GM12874 (cell line): Measurements from ENCODE around the gene SURF4.
A peak's percentile ranks its signal among the peaks of the same experiment; 100 is the strongest.

ENCODE experiments used
- CTCF ChIP-seq: IDR thresholded peaks from 2 replicates; pipeline ENCODE4 v1.5.1; 2011; ENCODE audit warnings: low read depth, mild to moderate bottlenecking, control low read depth, low read length, moderate library complexity; ENCODE audit not compliant: insufficient read depth

The SURF4 gene

GRCh38 chr9:133332381-133332730 lies 43.5 kb downstream of the SURF4 start:
- no peak for TF ChIP-seq CTCF

DNA sequence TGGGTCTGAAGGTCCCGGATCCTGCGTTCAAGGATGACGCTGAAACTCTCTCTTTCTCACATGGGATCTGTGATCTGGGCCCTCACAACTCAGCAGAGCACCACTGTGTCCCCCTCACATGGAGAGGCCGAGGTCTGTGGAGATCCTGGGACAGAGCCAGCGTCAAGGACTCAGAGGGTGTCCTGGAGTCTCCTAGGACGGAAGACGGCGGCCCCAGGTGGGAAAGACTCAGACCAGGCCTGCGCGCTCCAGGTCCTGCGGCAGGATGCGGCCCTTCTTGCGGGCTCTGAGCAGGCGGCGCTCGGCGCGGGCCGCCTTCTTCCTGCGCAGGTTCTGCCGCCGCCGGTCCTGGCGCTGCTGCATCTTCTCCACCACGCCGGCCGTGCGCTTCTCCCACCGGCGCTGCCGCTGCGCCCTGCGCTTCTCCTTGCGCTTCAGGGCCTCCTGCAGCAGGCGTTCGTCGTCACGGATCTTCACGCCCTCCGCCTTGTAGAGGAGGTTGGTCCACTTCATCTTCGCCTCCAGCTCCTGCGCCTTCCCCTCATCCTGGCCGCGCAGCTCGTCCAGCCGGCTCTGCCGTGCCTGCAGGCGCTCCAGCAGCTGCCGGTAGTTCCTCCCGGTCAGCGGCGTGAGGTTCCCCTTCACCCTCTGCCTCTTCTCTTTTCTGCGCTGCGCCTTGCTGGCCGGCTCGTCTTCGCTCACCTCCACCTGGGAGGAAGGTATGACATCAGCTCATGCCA lies 44.0 kb downstream of the SURF4 start:
- no peak for TF ChIP-seq CTCF

GRCh38 chr9:133331221-133331620 lies 44.6 kb downstream of the SURF4 start:
- no peak for TF ChIP-seq CTCF

DNA sequence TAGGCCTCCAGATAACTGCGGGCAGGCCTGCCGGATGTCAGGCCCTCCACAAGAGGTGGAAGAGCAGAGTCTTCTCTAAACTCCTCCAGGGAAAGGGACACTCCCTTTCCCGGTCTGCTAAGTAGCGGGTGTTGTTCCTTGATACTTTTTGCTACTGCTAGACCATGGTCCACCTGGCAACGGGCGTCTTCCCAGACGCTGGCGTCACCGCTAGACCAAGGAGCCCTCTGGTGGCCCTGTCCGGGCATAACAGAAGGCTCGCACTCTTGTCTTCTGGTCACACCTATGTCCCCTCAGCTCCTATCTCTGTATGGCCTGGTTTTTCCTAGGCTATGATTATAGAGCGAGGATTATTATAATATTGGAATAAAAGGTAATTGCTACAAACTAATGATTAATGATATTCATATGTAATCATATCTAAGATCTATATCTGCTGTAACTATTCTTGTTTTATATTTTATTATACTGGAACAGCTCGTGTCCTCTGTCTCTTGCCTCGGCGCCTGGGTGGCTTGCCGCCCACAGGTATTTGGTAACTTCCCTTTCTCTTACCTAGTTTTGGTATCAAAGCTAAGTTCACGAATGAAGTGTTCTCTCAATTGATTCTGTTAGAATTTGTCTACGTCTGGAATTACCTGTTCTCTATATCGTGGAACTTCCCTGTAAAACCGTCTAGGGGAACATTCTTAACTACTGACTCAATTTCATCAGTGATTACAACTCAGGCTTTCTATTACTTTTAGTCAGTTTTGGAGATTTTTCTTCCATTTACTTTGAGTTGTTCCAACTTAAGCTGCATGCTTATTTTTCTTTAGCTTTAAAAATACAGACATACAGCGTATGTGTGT lies 46.3 kb downstream of the SURF4 start:
- peak; percentile 28; the same call in 1 of the 2 replicates for TF ChIP-seq CTCF

- TF ChIP-seq CTCF, result no peak
These were observed 47.9 kb downstream of the SURF4 start for GRCh38 chr9:133327834-133328484.

- no peak for TF ChIP-seq CTCF
These were observed 51.7 kb downstream of the SURF4 start for GRCh38 chr9:133323991-133324703.

- TF ChIP-seq CTCF, result no peak
These were observed 52.6 kb downstream of the SURF4 start for GRCh38 chr9:133323211-133323610.
